SK-N-MC (cell line): ENCODE results near the gene CP.

Experiments
- EZH2 ChIP-seq: fragments of 200-600 bp; sonication (generic); IDR thresholded peaks from one replicate; pipeline ENCODE4 v1.6.1; 2017; ENCODE audit warnings: antibody characterized with exemption
- FOXP2 ChIP-seq: optimal IDR thresholded peaks from 2 replicates; pipeline ENCODE3; 2011; ENCODE audit warnings: mild to moderate bottlenecking, moderate library complexity; ENCODE audit not compliant: insufficient read depth; ENCODE audit errors: extremely low read length, control extremely low read depth
- POLR2AphosphoS5 ChIP-seq: IDR thresholded peaks from 2 replicates; pipeline ENCODE4 v1.6.1; 2012; ENCODE audit warnings: mild to moderate bottlenecking, low read depth, low read length, borderline replicate concordance

DNA sequence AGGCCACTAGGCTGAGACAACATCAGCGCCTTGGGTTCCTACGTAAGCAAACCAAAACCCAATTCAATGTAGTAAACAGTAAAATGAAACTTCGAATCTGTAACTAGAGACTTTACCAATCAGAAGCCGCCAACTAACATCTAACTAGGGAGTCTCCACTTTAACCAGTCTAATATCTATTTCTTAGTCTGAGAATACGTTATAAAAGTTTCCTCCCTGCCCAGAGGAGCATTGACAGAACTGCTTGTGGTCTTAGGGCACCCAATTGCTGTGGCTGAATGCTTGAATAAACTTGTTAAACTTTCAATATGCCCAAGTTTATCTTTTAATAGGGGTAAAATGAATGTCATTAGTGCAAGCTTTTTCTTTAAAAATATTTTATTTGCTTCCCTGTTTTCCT lies 4.3 kb downstream of the CP start:
- TF ChIP-seq POLR2AphosphoS5 = no peak
- TF ChIP-seq EZH2 = no peak
- TF ChIP-seq FOXP2 = no peak
